Duodenal mucosa (tissue), 2 donors: ENCODE results near the gene TEAD1.

Source experiments
- H3K27ac ChIP-seq: one replicate; pipeline ENCODE4 v1.7.0; 2013; ENCODE audit warnings: low read depth, low read length
- H3K27me3 ChIP-seq, 2 donors: one replicate each; pipeline ENCODE4 v1.7.0; 2013; ENCODE audit warnings: low read length in 2 of 2, control low read depth in 1 of 2; ENCODE audit not compliant: insufficient read depth in 2 of 2, control insufficient read depth in 1 of 2
- H3K36me3 ChIP-seq, 2 donors: one replicate each; pipeline ENCODE4 v1.7.0; 2013; ENCODE audit warnings: low read length in 2 of 2, control low read depth in 1 of 2; ENCODE audit not compliant: insufficient read depth in 2 of 2, control insufficient read depth in 1 of 2
- H3K4me1 ChIP-seq, 2 donors: one replicate each; pipeline ENCODE4 v1.7.0; 2013; ENCODE audit warnings: low read length in 2 of 2, control low read depth in 1 of 2; ENCODE audit not compliant: insufficient read depth in 2 of 2, control insufficient read depth in 1 of 2
- H3K4me3 ChIP-seq, 2 donors: one replicate each; pipeline ENCODE4 v1.7.0; 2013; ENCODE audit warnings: low read length in 2 of 2, low read depth in 1 of 2
- H3K9ac ChIP-seq, 2 donors: one replicate each; pipeline ENCODE4 v1.7.0; 2013; ENCODE audit warnings: low read length in 2 of 2, low read depth in 1 of 2
- H3K9me3 ChIP-seq, 2 donors: one replicate each; pipeline ENCODE4 v1.7.0; 2013; ENCODE audit warnings: low read length in 2 of 2, control low read depth in 1 of 2; ENCODE audit not compliant: control insufficient read depth in 1 of 2

TEAD1 gene

GRCh38 chr11:12962306-12962705 lies 288.1 kb downstream of the TEAD1 start:
- H3K9ac ChIP-seq = no peak overlapping the region
- no peak overlapping the region for H3K27ac ChIP-seq
- no peaks in the 10 kb centered on the region for H3K36me3 ChIP-seq
- no peaks in the 10 kb centered on the region for H3K9me3 ChIP-seq
- H3K4me1 ChIP-seq = no peaks in the 10 kb centered on the region
- H3K4me3 ChIP-seq = no peak overlapping the region
- H3K27me3 ChIP-seq = no peaks in the 10 kb centered on the region

GRCh38 chr11:12963051-12963450 lies 288.8 kb downstream of the TEAD1 start:
- no peak overlapping the region for H3K27ac ChIP-seq
- H3K27me3 ChIP-seq = no peaks in the 10 kb centered on the region
- no peak overlapping the region for H3K4me3 ChIP-seq
- no peaks in the 10 kb centered on the region for H3K4me1 ChIP-seq
- no peaks in the 10 kb centered on the region for H3K9me3 ChIP-seq
- H3K36me3 ChIP-seq = no peaks in the 10 kb centered on the region
- no peak overlapping the region for H3K9ac ChIP-seq

- no peaks in the 10 kb centered on the region for H3K36me3 ChIP-seq
- H3K9me3 ChIP-seq = no peaks in the 10 kb centered on the region
- H3K4me1 ChIP-seq = no peaks in the 10 kb centered on the region
- H3K27me3 ChIP-seq = no peaks in the 10 kb centered on the region
- H3K9ac ChIP-seq = no peak overlapping the region
- no peak overlapping the region for H3K27ac ChIP-seq
- H3K4me3 ChIP-seq = no peak overlapping the region
Observed at GRCh38 chr11:12963792-12964536, 289.7 kb downstream of the TEAD1 start.

DNA sequence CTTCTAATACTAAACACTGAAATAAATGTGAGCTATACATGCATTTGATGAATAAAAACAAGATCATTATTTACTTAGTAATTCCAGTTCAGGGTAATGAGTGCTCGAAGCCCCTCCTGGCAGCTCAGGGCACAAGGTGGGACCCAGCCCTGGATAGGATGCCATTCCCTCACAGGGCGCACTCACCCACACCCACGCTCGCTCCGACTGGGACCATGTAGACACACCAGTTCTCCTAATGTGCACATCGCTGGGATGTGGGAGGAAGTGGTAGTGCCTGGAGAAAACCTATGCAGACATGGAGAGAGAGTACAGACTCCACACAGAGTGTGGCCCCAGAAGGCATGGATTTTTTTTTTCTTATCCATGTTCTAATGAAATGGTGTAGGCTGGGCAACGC lies 290.4 kb downstream of the TEAD1 start:
- Histone ChIP-seq H3K27ac (no peak overlapping the region), H3K27me3 (no peaks in the 10 kb centered on the region), H3K4me3 (no peak overlapping the region), H3K36me3 (no peaks in the 10 kb centered on the region), H3K9me3 (no peaks in the 10 kb centered on the region), H3K4me1 (no peaks in the 10 kb centered on the region), H3K9ac (no peak overlapping the region)

DNA sequence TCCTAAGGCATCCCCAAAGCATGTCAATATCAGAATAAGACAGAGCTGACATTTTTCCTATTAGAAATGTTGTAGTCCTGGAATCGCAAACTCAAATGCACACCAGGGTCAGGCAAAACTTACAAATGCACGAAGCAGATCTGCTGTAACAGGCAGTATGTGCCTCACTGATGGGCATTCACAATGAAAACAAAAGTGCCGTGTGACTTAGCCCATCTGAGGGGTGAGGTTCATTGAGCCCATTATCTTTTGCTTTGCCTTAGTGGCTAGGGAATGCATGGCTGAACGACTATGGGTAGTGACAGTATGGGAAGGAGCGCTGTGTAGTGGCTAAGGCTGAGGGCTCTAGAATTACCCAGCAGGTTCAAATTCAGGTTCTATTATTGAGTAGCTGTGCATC lies 291.8 kb downstream of the TEAD1 start:
- Histone ChIP-seq H3K9ac (no peak overlapping the region), H3K27me3 (no peaks in the 10 kb centered on the region), H3K27ac (no peak overlapping the region), H3K9me3 (no peaks in the 10 kb centered on the region), H3K4me1 (no peaks in the 10 kb centered on the region), H3K4me3 (no peak overlapping the region), H3K36me3 (no peaks in the 10 kb centered on the region)

DNA sequence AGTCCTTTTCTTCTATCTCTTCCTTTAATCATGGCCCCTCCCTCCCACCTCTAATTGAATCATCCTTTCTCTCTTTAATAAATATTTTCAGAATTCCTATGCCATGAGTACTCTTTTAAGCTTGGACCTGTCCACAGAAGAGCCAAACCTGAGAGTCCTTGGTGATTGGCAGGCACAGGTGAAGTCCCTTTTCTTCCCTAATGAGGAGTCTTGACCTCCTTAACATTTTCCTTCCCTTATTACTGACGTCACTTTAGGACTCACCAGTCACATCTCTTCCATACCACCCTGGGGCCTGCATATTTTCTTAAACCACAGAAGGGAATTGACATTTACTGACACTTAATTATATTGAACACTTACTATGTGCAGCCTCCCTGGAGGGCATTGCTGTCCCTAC lies 293.9 kb downstream of the TEAD1 start:
- H3K9me3 ChIP-seq = no peaks in the 10 kb centered on the region
- H3K9ac ChIP-seq = no peak overlapping the region
- no peak overlapping the region for H3K27ac ChIP-seq
- no peaks in the 10 kb centered on the region for H3K27me3 ChIP-seq
- no peaks in the 10 kb centered on the region for H3K4me1 ChIP-seq
- H3K36me3 ChIP-seq = no peaks in the 10 kb centered on the region
- no peak overlapping the region for H3K4me3 ChIP-seq

DNA sequence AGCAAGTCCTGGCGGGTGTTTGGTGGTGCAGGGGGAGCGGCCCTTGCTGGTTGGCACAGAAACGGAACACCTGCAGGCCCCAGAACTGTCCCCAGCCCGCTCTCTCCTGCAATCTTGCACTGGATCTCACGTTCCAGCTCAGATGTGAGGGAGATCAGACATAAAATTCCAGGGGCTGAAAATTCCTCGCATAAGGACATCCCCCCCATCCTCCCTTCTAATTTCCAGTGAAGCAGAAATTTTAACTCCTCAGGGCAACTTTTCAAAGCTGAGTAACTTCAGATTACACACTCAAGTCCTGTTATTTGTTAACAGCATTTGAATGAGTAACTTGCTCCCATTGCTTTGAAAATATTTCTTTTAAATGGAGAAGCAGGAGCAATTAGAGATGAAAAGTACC lies 294.6 kb downstream of the TEAD1 start:
- Histone ChIP-seq H3K36me3 (no peaks in the 10 kb centered on the region), H3K9ac (no peak overlapping the region), H3K27ac (no peak overlapping the region), H3K4me1 (no peaks in the 10 kb centered on the region), H3K9me3 (no peaks in the 10 kb centered on the region), H3K4me3 (no peak overlapping the region), H3K27me3 (no peaks in the 10 kb centered on the region)

GRCh38 chr11:12971955-12972354 lies 297.7 kb downstream of the TEAD1 start:
- Histone ChIP-seq H3K4me1 (peaks cover 0 to 5% of the 10 kb centered on the region in 2 donors), H3K27ac (no peak overlapping the region), H3K36me3 (no peaks in the 10 kb centered on the region), H3K27me3 (no peaks in the 10 kb centered on the region), H3K9ac (no peak overlapping the region), H3K4me3 (no peak overlapping the region), H3K9me3 (no peaks in the 10 kb centered on the region)

- Histone ChIP-seq H3K36me3 (no peaks in the 10 kb centered on the region), H3K9ac (no peak overlapping the region)
Observed at GRCh38 chr11:12973528-12974181, 299.4 kb downstream of the TEAD1 start.

GRCh38 chr11:12975195-12975594 lies 301.0 kb downstream of the TEAD1 start:
- H3K9me3 ChIP-seq = no peaks in the 10 kb centered on the region
- no peaks in the 10 kb centered on the region for H3K36me3 ChIP-seq
- no peak overlapping the region for H3K4me3 ChIP-seq
- H3K27ac ChIP-seq = no peak overlapping the region
- no peak overlapping the region for H3K9ac ChIP-seq
- no peaks in the 10 kb centered on the region for H3K27me3 ChIP-seq
- H3K4me1 ChIP-seq = peaks cover 0 to 5% of the 10 kb centered on the region in 2 donors

More at GRCh38 chr11:12973528-12974181, 299.4 kb downstream of the TEAD1 start:
- no peak overlapping the region for H3K27ac ChIP-seq
- no peaks in the 10 kb centered on the region for H3K9me3 ChIP-seq
- peaks cover 0 to 5% of the 10 kb centered on the region in 2 donors for H3K4me1 ChIP-seq
- no peak overlapping the region for H3K4me3 ChIP-seq
- no peaks in the 10 kb centered on the region for H3K27me3 ChIP-seq
